ENCODE measurements around the gene TBRG4.

The TBRG4 gene

DNA sequence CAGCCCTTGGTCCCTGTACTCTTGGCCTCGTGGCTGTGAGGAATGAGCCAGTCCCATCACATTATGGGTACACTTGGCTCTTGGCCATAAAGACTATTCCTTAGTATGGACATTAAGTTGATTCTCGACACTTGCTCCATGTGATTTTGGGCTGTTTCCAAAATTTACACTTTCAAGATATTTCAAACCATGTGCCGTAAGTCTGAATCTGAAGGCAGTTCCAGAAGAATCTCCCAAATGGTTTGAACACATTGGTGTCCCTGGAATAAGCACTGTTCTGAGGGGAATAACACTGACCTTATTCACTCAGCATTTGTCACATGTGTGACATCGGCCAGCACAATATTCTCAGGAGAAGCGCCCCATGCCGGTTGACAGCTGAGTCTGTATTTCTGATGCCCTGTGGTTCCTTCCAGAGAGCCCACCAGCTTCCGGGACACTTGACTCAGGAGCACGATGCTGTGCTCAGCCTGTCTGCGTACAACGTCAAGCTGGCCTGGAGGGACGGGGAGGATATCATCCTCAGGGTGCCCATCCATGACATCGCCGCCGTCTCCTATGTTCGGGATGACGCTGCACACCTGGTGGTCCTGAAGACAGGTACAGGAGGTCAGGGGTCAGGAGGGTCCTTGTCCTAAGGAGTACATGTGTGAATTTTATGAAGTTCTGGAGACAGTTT lies 47.3 kb downstream of the TBRG4 start:
- ATAC-seq, result no peak
- no peak for TF ChIP-seq TCF4 (CRISPR knock-in tag; IDR thresholded peaks at IDR 0.05; ENCODE audit: borderline replicate concordance)
- no peak for TF ChIP-seq ZNF70 (CRISPR knock-in tag; IDR thresholded peaks at IDR 0.05)
- TF ChIP-seq ESRRG (CRISPR knock-in tag; IDR thresholded peaks at IDR 0.05), result no peak
- TF ChIP-seq ISL1 (CRISPR knock-in tag; IDR thresholded peaks at IDR 0.05), result no peak
- no peak for TF ChIP-seq TSHZ2 (CRISPR knock-in tag; IDR thresholded peaks at IDR 0.05)
- no peak for TF ChIP-seq RARB (CRISPR knock-in tag; IDR thresholded peaks at IDR 0.05)
- TF ChIP-seq POU6F1 (CRISPR knock-in tag; IDR thresholded peaks at IDR 0.05; ENCODE audit: borderline replicate concordance, low read depth), result no peak
- TF ChIP-seq PPARA (CRISPR knock-in tag; IDR thresholded peaks at IDR 0.05; ENCODE audit: borderline replicate concordance), result no peak
- no peak for TF ChIP-seq SNAI2 (CRISPR knock-in tag; IDR thresholded peaks at IDR 0.05)
- no peak for TF ChIP-seq ZC3H10 (CRISPR knock-in tag; IDR thresholded peaks at IDR 0.05)
- no peak for TF ChIP-seq ZNF565 (CRISPR knock-in tag; conservative IDR thresholded peaks at IDR 0.05; ENCODE audit: low read depth)
- TF ChIP-seq ZNF8 (CRISPR knock-in tag; IDR thresholded peaks at IDR 0.05), result no peak
- TF ChIP-seq OSR1 (CRISPR knock-in tag; IDR thresholded peaks at IDR 0.05), result no peak
- TF ChIP-seq GLIS3 (CRISPR knock-in tag; IDR thresholded peaks at IDR 0.05), result no peak
- TF ChIP-seq TOX (CRISPR knock-in tag; IDR thresholded peaks at IDR 0.05; ENCODE audit: borderline replicate concordance), result no peak
- TF ChIP-seq PATZ1 (CRISPR knock-in tag; IDR thresholded peaks at IDR 0.05; ENCODE audit: borderline replicate concordance), result no peak
- TF ChIP-seq, protein P1, sequence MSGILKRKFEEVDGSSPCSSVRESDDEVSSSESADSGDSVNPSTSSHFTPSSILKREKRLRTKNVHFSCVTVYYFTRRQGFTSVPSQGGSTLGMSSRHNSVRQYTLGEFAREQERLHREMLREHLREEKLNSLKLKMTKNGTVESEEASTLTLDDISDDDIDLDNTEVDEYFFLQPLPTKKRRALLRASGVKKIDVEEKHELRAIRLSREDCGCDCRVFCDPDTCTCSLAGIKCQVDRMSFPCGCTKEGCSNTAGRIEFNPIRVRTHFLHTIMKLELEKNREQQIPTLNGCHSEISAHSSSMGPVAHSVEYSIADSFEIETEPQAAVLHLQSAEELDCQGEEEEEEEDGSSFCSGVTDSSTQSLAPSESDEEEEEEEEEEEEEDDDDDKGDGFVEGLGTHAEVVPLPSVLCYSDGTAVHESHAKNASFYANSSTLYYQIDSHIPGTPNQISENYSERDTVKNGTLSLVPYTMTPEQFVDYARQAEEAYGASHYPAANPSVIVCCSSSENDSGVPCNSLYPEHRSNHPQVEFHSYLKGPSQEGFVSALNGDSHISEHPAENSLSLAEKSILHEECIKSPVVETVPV (CRISPR knock-in tag; IDR thresholded peaks at IDR 0.05), result no peak

DNA sequence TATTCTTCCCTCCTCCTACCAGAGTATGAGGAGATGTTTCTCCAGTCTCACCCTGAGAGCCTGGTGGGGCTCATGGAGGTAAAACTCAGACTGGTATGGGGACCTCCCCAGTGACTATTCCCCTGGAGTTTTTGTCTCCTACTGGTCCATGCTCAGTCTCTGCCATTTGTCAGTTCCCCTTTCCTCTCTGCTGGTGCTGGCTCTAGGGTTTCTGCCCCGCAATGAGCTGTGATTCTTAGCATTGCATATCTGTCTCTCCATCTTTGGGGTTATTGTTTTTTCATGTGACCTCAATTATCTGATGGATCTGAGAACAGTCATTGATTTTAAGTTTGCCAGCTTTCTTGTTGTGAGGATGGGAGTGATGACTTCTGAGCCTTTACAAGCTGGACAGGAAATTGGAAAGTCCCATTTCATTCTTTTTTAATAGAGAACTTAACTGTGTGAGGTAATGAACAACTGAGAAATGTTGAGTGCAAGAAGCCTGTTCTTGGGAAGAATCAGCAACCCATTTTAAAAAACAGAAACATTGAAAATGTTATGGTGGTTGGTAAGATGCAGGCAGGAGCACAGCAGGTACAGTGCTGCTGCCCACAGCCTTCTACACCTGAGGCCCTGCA lies 49.6 kb downstream of the TBRG4 start:
- no peak for ATAC-seq

DNA sequence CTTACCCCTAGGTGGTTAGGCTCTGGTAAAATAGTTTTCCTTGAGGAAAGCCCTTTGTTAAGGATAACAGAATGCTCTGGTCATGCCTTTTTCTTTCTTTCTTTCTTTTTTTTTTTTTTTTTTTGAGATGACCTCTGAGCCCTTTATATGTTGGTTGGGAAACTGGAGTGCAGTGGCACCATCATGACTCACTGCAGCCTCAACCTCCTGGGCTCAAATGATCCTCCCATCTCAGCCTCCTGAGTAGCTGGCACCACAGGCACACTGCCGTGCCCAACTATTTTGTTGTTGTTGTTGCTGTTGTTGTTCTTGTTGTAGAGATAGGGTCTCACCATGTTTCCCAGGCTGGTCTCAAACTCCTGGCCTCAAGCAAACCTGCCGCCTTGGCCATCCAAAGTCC lies 50.1 kb downstream of the TBRG4 start:
- no peak for ATAC-seq
- TF ChIP-seq SNAI2 (CRISPR knock-in tag; IDR thresholded peaks at IDR 0.05), result no peak
- TF ChIP-seq GLIS3 (CRISPR knock-in tag; IDR thresholded peaks at IDR 0.05), result no peak
- TF ChIP-seq CREB5 (CRISPR knock-in tag; IDR thresholded peaks at IDR 0.05; ENCODE audit: low read depth), result no peak

More for the DNA sequence above, 49.6 kb downstream of the TBRG4 start:
- no peak for TF ChIP-seq SNAI2 (CRISPR knock-in tag; IDR thresholded peaks at IDR 0.05)
- TF ChIP-seq ZFP30 (CRISPR knock-in tag; IDR thresholded peaks at IDR 0.05), result no peak
- TF ChIP-seq CSDC2 (CRISPR knock-in tag; IDR thresholded peaks at IDR 0.05), result no peak
- no peak for TF ChIP-seq ZNF8 (CRISPR knock-in tag; IDR thresholded peaks at IDR 0.05)
- no peak for TF ChIP-seq ZNF565 (CRISPR knock-in tag; conservative IDR thresholded peaks at IDR 0.05; ENCODE audit: low read depth)
